ENCODE results near the gene SNTG2. TPM values are rescaled to one million over a fixed set of nuclear protein-coding genes. Genes with fewer than 3 reads are reported as not detected.

SNTG2 gene
- polyA plus RNA-seq, 3 donors, result not detected

DNA sequence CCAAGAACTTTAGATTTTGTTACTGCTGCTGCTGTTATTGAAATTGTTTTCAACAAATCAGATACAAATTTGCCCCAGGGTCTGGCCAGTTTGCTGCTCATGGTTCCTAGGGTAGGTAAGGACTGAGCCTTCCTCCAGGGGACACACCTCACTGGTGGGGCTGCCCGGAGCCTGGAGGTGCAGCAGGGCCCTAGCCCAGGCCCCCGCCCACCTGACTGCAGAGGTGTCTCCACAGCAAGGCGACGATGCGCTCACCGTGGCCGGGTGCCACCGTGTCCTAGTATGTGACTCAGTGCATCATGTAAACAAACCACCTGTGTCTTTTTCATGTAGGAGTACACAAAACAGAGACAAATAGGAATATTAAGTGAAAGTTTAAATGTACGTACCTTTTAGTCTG, 309.1 kb downstream of the SNTG2 start:
- H3K9me3 Mint-ChIP-seq, result peaks cover 0 to 15% (median under 1%) of the 10 kb centered on the region in 7 donors
- Histone ChIP-seq H4K20me1 (ENCODE audit: insufficient read depth, low read length) (no peaks in the 10 kb centered on the region), H3K4me3 (replicated peaks in 1 of 3; ENCODE audit: low read depth in 2 of 3, low read length in 3 of 3) (no peak overlapping the region), H3K79me2 (ENCODE audit: insufficient read depth, low read length) (no peaks in the 10 kb centered on the region), H3K36me3 (replicated peaks in 1 of 2; ENCODE audit: control insufficient read depth in 1 of 2, insufficient read depth in 2 of 2, low read length in 2 of 2) (no peaks in the 10 kb centered on the region), H3K4me2 (replicated peaks; ENCODE audit: extremely low read depth, low read length, poor library complexity, severe bottlenecking) (no peak overlapping the region), H2AFZ (ENCODE audit: insufficient read depth, low read depth, low read length, poor library complexity, severe bottlenecking) (no peak overlapping the region), H3K9me3 (replicated peaks in 1 of 2; ENCODE audit: control insufficient read depth in 1 of 2, insufficient read depth in 1 of 2, low read length in 2 of 2) (peaks cover 0 to 6% of the 10 kb centered on the region in 2 donors), H3K4me1 (ENCODE audit: control insufficient read depth in 1 of 2, insufficient read depth in 2 of 2, low read length in 2 of 2) (no peaks in the 10 kb centered on the region), H3K27me3 (ENCODE audit: control insufficient read depth in 2 of 2, insufficient read depth in 2 of 2, low read length in 2 of 2) (no peaks in the 10 kb centered on the region), H3K27ac (ENCODE audit: low read depth in 1 of 2, low read length in 2 of 2) (no peak overlapping the region), H3K9ac (ENCODE audit: insufficient read depth, low read length, poor library complexity, severe bottlenecking) (no peak overlapping the region)
- H3K4me3 Mint-ChIP-seq, result no peak overlapping the region
- peaks cover 0 to 7% (median 0%) of the 10 kb centered on the region in 3 donors for H3K27me3 Mint-ChIP-seq (ENCODE audit: low read depth in 3 of 3)
- intact Hi-C loops (cut with micrococcal nuclease), result no loop called here
- TF ChIP-seq CTCF (IDR thresholded peaks at IDR 0.05), result no peak
- no peak overlapping the region for H3K27ac Mint-ChIP-seq
- DNase-seq, result no peak
- no peaks in the 10 kb centered on the region for H3K4me1 Mint-ChIP-seq
- H3K36me3 Mint-ChIP-seq, result no peaks in the 10 kb centered on the region
- 89% methylated on average over 7 of the region's 9 CpGs for WGBS (ENCODE audit: insufficient coverage)

DNA sequence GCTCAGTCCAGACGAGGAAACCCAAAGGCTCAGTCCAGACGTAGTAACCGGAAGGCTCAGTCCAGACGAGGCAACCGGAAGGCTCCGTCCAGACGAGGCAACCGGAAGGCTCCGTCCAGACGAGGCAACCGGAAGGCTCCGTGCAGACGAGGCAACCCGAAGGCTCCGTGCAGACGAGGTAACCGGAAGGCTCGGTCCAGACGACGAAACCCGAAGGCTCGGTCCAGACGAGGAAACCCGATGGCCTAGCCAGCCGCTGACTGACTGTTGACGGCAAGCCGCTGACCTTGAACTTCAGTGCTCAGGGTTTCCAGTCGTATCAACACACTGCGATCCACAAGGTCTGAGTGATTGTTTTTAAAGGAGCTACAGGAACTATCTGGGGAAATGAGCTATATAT, 312.0 kb downstream of the SNTG2 start:
- no peak overlapping the region for H3K27ac ChIP-seq (ENCODE audit: low read depth in 1 of 2, low read length in 2 of 2)
- H3K4me1 ChIP-seq (ENCODE audit: control insufficient read depth in 1 of 2, insufficient read depth in 2 of 2, low read length in 2 of 2), result no peaks in the 10 kb centered on the region
- no peaks in the 10 kb centered on the region for H3K27me3 ChIP-seq (ENCODE audit: control insufficient read depth in 2 of 2, insufficient read depth in 2 of 2, low read length in 2 of 2)
- no peaks in the 10 kb centered on the region for H3K36me3 ChIP-seq (replicated peaks in 1 of 2; ENCODE audit: control insufficient read depth in 1 of 2, insufficient read depth in 2 of 2, low read length in 2 of 2)
- Mint-ChIP-seq H3K4me3 (no peak overlapping the region), H3K27me3 (ENCODE audit: low read depth in 3 of 3) (peaks cover 0 to 2% (median 0%) of the 10 kb centered on the region in 3 donors), H3K4me1 (no peaks in the 10 kb centered on the region), H3K36me3 (no peaks in the 10 kb centered on the region), H3K27ac (no peak overlapping the region), H3K9me3 (peaks cover 0 to 9% (median 0%) of the 10 kb centered on the region in 7 donors)
- H3K9ac ChIP-seq (ENCODE audit: insufficient read depth, low read length, poor library complexity, severe bottlenecking), result no peak overlapping the region
- no peaks in the 10 kb centered on the region for H3K9me3 ChIP-seq (replicated peaks in 1 of 2; ENCODE audit: control insufficient read depth in 1 of 2, insufficient read depth in 1 of 2, low read length in 2 of 2)
- 91% methylated on average over 28 of the region's 29 CpGs for WGBS (ENCODE audit: insufficient coverage)
- intact Hi-C loops (cut with micrococcal nuclease), result no loop called here
- H3K4me2 ChIP-seq (replicated peaks; ENCODE audit: extremely low read depth, low read length, poor library complexity, severe bottlenecking), result no peak overlapping the region
- no peak overlapping the region for H2AFZ ChIP-seq (ENCODE audit: insufficient read depth, low read depth, low read length, poor library complexity, severe bottlenecking)
- H3K79me2 ChIP-seq (ENCODE audit: insufficient read depth, low read length), result no peaks in the 10 kb centered on the region
- DNase-seq, result no peak
- H3K4me3 ChIP-seq (replicated peaks in 1 of 3; ENCODE audit: low read depth in 2 of 3, low read length in 3 of 3), result no peak overlapping the region
- no peaks in the 10 kb centered on the region for H4K20me1 ChIP-seq (ENCODE audit: insufficient read depth, low read length)
- no peak for TF ChIP-seq CTCF (IDR thresholded peaks at IDR 0.05)

All from CD14-positive monocyte (primary cell).